H1 (cell line): ENCODE results near the gene RNF187. TPM values are rescaled to one million over a fixed set of nuclear protein-coding genes. Genes with fewer than 3 reads are reported as not detected.

Source experiments
- CTCF ChIA-PET: fragments of 300-600 bp; sonication (Branson Sonifier 250); formaldehyde crosslinking; loops from one replicate; lab custom pipeline; 2021; ENCODE audit not compliant: partially characterized antibody; lab: Charles Lee
- POLR2A ChIA-PET: fragments of 300-600 bp; sonication (Branson Sonifier 250); formaldehyde crosslinking; loops from one replicate; lab custom pipeline; 2021; ENCODE audit warnings: inconsistent platforms; ENCODE audit not compliant: partially characterized antibody; lab: Charles Lee
- DNase-seq, 2 experiments: peaks; one replicate each; pipeline versions ENCODE4 v3.0.0 to v3.0.0-alpha.2; 2010 to 2022; ENCODE audit warnings: low spot score in 2 of 2, low read depth in 1 of 2, mixed read lengths in 1 of 2
- FAIRE-seq: peaks from 2 replicates; lab custom pipeline; 2011; peaks lifted over from hg19 to GRCh38; lab: Jason Lieb, UNC
- H2AFZ ChIP-seq: 2 replicates; pipeline ENCODE4 v1.8.1; 2012; ENCODE audit warnings: low read length, inconsistent platforms
- H2AK5ac ChIP-seq: 2 replicates; pipeline ENCODE4 v1.6.1; 2013; ENCODE audit warnings: low read depth, low read length
- H2BK120ac ChIP-seq: replicated peaks from 2 replicates; pipeline ENCODE3; 2013; ENCODE audit warnings: low read depth, low read length, inconsistent platforms
- H2BK12ac ChIP-seq: 2 replicates; pipeline ENCODE4 v1.6.1; 2013; ENCODE audit warnings: low read depth, low read length
- H2BK15ac ChIP-seq: 2 replicates; pipeline ENCODE4 v1.6.1; 2013; ENCODE audit warnings: low read length
- H2BK20ac ChIP-seq: 2 replicates; pipeline ENCODE4 v1.6.1; 2013; ENCODE audit warnings: low read length
- H2BK5ac ChIP-seq: 2 replicates; pipeline ENCODE4 v1.6.1; 2013; ENCODE audit warnings: low read depth, low read length
- H3K14ac ChIP-seq: 2 replicates; pipeline ENCODE4 v1.6.1; 2013; ENCODE audit warnings: inconsistent platforms; ENCODE audit not compliant: insufficient read length
- H3K18ac ChIP-seq: 2 replicates; pipeline ENCODE4 v1.6.1; 2013; ENCODE audit warnings: low read length; ENCODE audit errors: extremely low read depth
- H3K23ac ChIP-seq: 2 replicates; pipeline ENCODE4 v1.6.1; 2013; ENCODE audit warnings: inconsistent platforms; ENCODE audit not compliant: insufficient read length
- H3K23me2 ChIP-seq: 2 replicates; pipeline ENCODE4 v1.6.1; 2013; ENCODE audit warnings: low read depth, low read length
- H3K27ac ChIP-seq: 2 replicates; pipeline ENCODE4 v1.6.1; 2011; ENCODE audit warnings: low read depth, low read length, inconsistent platforms
- H3K27me3 ChIP-seq, 4 experiments: replicated peaks in 1 of 4; 1 replicate in 1 of 4; 2 replicates in 3 of 4; pipeline versions ENCODE4 v1.6.1 to v1.8.1; 2011 to 2013; ENCODE audit warnings: low read length in 3 of 4, mild to moderate bottlenecking in 3 of 4, inconsistent platforms in 2 of 4, mixed read lengths in 2 of 4, moderate library complexity in 1 of 4; ENCODE audit not compliant: control insufficient read depth in 3 of 4, insufficient read depth in 3 of 4; ENCODE audit errors: extremely low read depth in 1 of 4
- H3K36me3 ChIP-seq, 4 experiments: 2 replicates each; pipeline versions ENCODE4 v1.6.1 to v1.8.1; 2011 to 2013; ENCODE audit warnings: mild to moderate bottlenecking in 4 of 4, low read length in 3 of 4, moderate library complexity in 2 of 4, control low read depth in 1 of 4, inconsistent platforms in 1 of 4; ENCODE audit not compliant: insufficient read depth in 4 of 4, control insufficient read depth in 2 of 4
- H3K4ac ChIP-seq: replicated peaks from 2 replicates; pipeline ENCODE3; 2013; ENCODE audit warnings: low read length, low read depth, mixed read lengths, inconsistent platforms; ENCODE audit not compliant: insufficient read length
- H3K4me1 ChIP-seq, 4 experiments: replicated peaks in 1 of 4; 1 replicate in 1 of 4; 2 replicates in 3 of 4; pipeline versions ENCODE4 v1.6.1 to v1.8.1; 2011 to 2013; ENCODE audit warnings: low read length in 3 of 4, inconsistent platforms in 2 of 4, mixed read lengths in 1 of 4; ENCODE audit not compliant: insufficient read depth in 4 of 4, control insufficient read depth in 3 of 4
- H3K4me2 ChIP-seq, 2 experiments: 2 replicates each; pipeline versions ENCODE4 v1.6.1 to v1.8.1; 2011 to 2013; ENCODE audit warnings: low read depth in 2 of 2, low read length in 2 of 2, control low read depth in 1 of 2, inconsistent platforms in 1 of 2, mild to moderate bottlenecking in 1 of 2; ENCODE audit not compliant: insufficient read depth in 1 of 2
- H3K4me3 ChIP-seq, 4 experiments: fragments of 200-600, 300-600 bp in 1 of 4; sonication (generic), shearing (Covaris generic), sonication (Bioruptor Twin) in 1 of 4; 2 replicates each; pipeline versions ENCODE4 v1.5.1 to v1.8.1; 2011 to 2016; ENCODE audit warnings: low read length in 4 of 4, low read depth in 3 of 4, control low read depth in 2 of 4, inconsistent platforms in 2 of 4, mild to moderate bottlenecking in 2 of 4, mixed read lengths in 1 of 4, moderate library complexity in 1 of 4; ENCODE audit not compliant: insufficient read depth in 2 of 4; ENCODE audit errors: extremely low read depth in 1 of 4
- H3K56ac ChIP-seq: replicated peaks from 2 replicates; pipeline ENCODE3; 2013; ENCODE audit warnings: low read depth, mild to moderate bottlenecking, mixed read lengths, low read length, inconsistent platforms; ENCODE audit not compliant: insufficient read length
- H3K79me1 ChIP-seq: 2 replicates; pipeline ENCODE4 v1.6.1; 2013; ENCODE audit warnings: low read depth, low read length, control low read depth
- H3K79me2 ChIP-seq, 2 experiments: 2 replicates each; pipeline versions ENCODE4 v1.6.1 to v1.8.1; 2012 to 2013; ENCODE audit warnings: low read length in 2 of 2, mild to moderate bottlenecking in 2 of 2, inconsistent platforms in 1 of 2; ENCODE audit not compliant: insufficient read depth in 2 of 2, control insufficient read depth in 1 of 2
- H3K9ac ChIP-seq, 4 experiments: replicated peaks in 1 of 4; 1 replicate in 1 of 4; 2 replicates in 3 of 4; pipeline versions ENCODE4 v1.6.1 to v1.8.1; 2011 to 2013; ENCODE audit warnings: low read depth in 3 of 4, low read length in 3 of 4, control low read depth in 2 of 4, mild to moderate bottlenecking in 2 of 4, moderate library complexity in 2 of 4, inconsistent platforms in 1 of 4; ENCODE audit errors: extremely low read depth in 1 of 4
- H3K9me3 ChIP-seq, 2 experiments: 2 replicates each; pipeline versions ENCODE4 v1.6.1 to v1.8.1; 2012 to 2013; ENCODE audit warnings: mild to moderate bottlenecking in 2 of 2, moderate library complexity in 2 of 2, control low read depth in 1 of 2, inconsistent platforms in 1 of 2, low read depth in 1 of 2, low read length in 1 of 2, mixed read lengths in 1 of 2; ENCODE audit not compliant: insufficient read depth in 2 of 2
- H4K20me1 ChIP-seq, 2 experiments: replicated peaks in 1 of 2; 2 replicates each; pipeline versions ENCODE3 to v1.8.1; 2011 to 2013; ENCODE audit warnings: inconsistent platforms in 2 of 2, low read length in 2 of 2, mild to moderate bottlenecking in 1 of 2; ENCODE audit not compliant: insufficient read depth in 2 of 2, control insufficient read depth in 1 of 2
- H4K5ac ChIP-seq: 2 replicates; pipeline ENCODE4 v1.6.1; 2013; ENCODE audit warnings: low read length, low read depth, mixed read lengths, inconsistent platforms; ENCODE audit not compliant: insufficient read length
- H4K8ac ChIP-seq: 2 replicates; pipeline ENCODE4 v1.8.0; 2013; ENCODE audit warnings: mild to moderate bottlenecking, moderate library complexity, low read length, inconsistent platforms; ENCODE audit not compliant: insufficient read depth; ENCODE audit errors: extremely low read depth
- H4K91ac ChIP-seq: replicated peaks from 2 replicates; pipeline ENCODE3; 2013; ENCODE audit warnings: low read length, mixed read lengths, inconsistent platforms; ENCODE audit not compliant: insufficient read length
- CBX5 ChIP-seq: fragments of 300-800, 300-1000 bp; sonication (generic); IDR thresholded peaks from 2 replicates; pipeline ENCODE4 v1.7.1; 2016; ENCODE audit warnings: antibody characterized with exemption, low read length, low read depth
- EGR1 ChIP-seq: IDR thresholded peaks from 2 replicates; pipeline ENCODE4 v1.6.1; 2011; ENCODE audit warnings: low read depth, low read length, borderline replicate concordance
- RXRA ChIP-seq: IDR thresholded peaks from 2 replicates; pipeline ENCODE4 v1.6.1; 2011; ENCODE audit warnings: low read depth, mild to moderate bottlenecking, low read length, moderate library complexity; ENCODE audit not compliant: insufficient read depth
- SAP30 ChIP-seq: fragments of 300-600 bp; sonication (generic); IDR thresholded peaks from 2 replicates; pipeline ENCODE4 v1.7.1; 2012; ENCODE audit warnings: low read length, moderate library complexity, mild to moderate bottlenecking, inconsistent platforms; ENCODE audit not compliant: insufficient read depth, insufficient replicate concordance
- SIRT6 ChIP-seq: IDR thresholded peaks from one replicate; pipeline ENCODE4 v1.7.1; 2012; ENCODE audit warnings: low read length, inconsistent platforms
- TCF12 ChIP-seq: IDR thresholded peaks from 2 replicates; pipeline ENCODE4 v1.6.1; 2011; ENCODE audit warnings: low read depth, mild to moderate bottlenecking, low read length
- WGBS, 2 experiments: shearing (Covaris generic) in 1 of 2; methylation state at CpG; one replicate each; pipeline versions ENCODE4 v1.1.6 to v1.1.7; 2013 to 2015; ENCODE audit warnings: low lambda C conversion rate in 2 of 2, mixed read lengths in 2 of 2, inconsistent platforms in 1 of 2, low coverage in 1 of 2, missing lambda C conversion rate in 1 of 2; ENCODE audit not compliant: insufficient replicate concordance in 2 of 2, insufficient coverage in 1 of 2, insufficient read length in 1 of 2; ENCODE audit errors: extremely low coverage in 1 of 2, missing lambda C conversion rate in 1 of 2; 5-methylcytosine and 5-hydroxymethylcytosine counted together
- polyA plus RNA-seq, 7 experiments: library from polyadenylated mRNA; depleted of rRNA in 3 of 7; stranded (reverse) in 5 of 7; unstranded in 2 of 7; fragments of >200 nt in 5 of 7; fragments of 200-250 nt in 2 of 7; gene quantifications; 1 replicate in 5 of 7; 2 replicates in 1 of 7; 4 replicates in 1 of 7; pipeline versions ENCODE4 v1.2.1 to v1.2.3, GENCODE V29; 2011 to 2013; ENCODE audit warnings: missing spikeins in 2 of 7, mixed read lengths in 2 of 7
- total RNA-seq: library from RNA; stranded (reverse); fragmentation: NEBNext Ultra II Directional; extraction: Animal tissue kit (Norgen Biotek cat#: 25700); gene quantifications from 2 replicates; pipeline ENCODE4 v1.2.1, GENCODE V29; 2021

Gene RNF187
- total and polyA plus RNA-seq, 2 of the 8 experiments (the other 6 are each of a cell fraction or from before 2014, with no cell fraction given): 47.0 to 113 TPM

- Histone ChIP-seq H3K27me3 (peaks cover 36 to 74% (median 69%) of the 10 kb centered on the region in 4 experiments), H3K4me3 (no peak overlapping the region), H2AFZ (no peak overlapping the region), H3K9ac (no peak overlapping the region), H4K20me1 (no peaks in the 10 kb centered on the region), H2BK20ac (no peak overlapping the region)
- 90% methylated on average over 3 of the region's 3 CpGs; no CpG with 5 or more reads in 1 of the 2 experiments for WGBS, 2 experiments
- TF ChIP-seq SIRT6: no peak
- peak; percentile 73; the same call in 1 of the 2 replicates for TF ChIP-seq TCF12
- TF ChIP-seq SAP30: no peak
- no peak for TF ChIP-seq CBX5
- TF ChIP-seq RXRA: no peak
- TF ChIP-seq EGR1: no peak
- TF ChIP-seq, all 59 proteins: peak for 1
- Histone ChIP-seq H3K23me2 (no peaks in the 10 kb centered on the region), H3K4me1 (no peaks in the 10 kb centered on the region), H3K27ac (no peak overlapping the region), H4K91ac (no peak overlapping the region), H3K9me3 (peaks cover 3 to 48% of the 10 kb centered on the region in 2 experiments; a peak in 2 of 4 replicates), H3K23ac (no peak overlapping the region), H2BK12ac (no peak overlapping the region), H3K36me3 (no peaks in the 10 kb centered on the region), H2BK120ac (no peak overlapping the region), H2BK15ac (no peak overlapping the region), H3K14ac (no peak overlapping the region), H3K18ac (no peak overlapping the region), H3K79me2 (no peaks in the 10 kb centered on the region), H2AK5ac (no peak overlapping the region), H3K4me2 (no peak overlapping the region), H4K5ac (no peak overlapping the region), H4K8ac (no peak overlapping the region), H3K79me1 (no peaks in the 10 kb centered on the region), H3K4ac (no peak overlapping the region), H2BK5ac (no peak overlapping the region), H3K56ac (no peak overlapping the region)
- FAIRE-seq (no peak), DNase-seq (no peak)
- POLR2A ChIA-PET: no interaction called here
- CTCF ChIA-PET: no interaction called here
Measured at GRCh38 chr1:228543396-228543795, 56.2 kb downstream of the RNF187 start.
